Endodermal cell (in vitro differentiated cells): Measurements from ENCODE around the gene KCNT1. TPM values are rescaled to one million over a fixed set of nuclear protein-coding genes. Genes with fewer than 3 reads are reported as not detected.

Source experiments
- DNase-seq: peaks from one replicate; pipeline ENCODE4 v3.0.0-alpha.2; 2017
- H3K27ac ChIP-seq: 2 replicates; pipeline ENCODE4 v1.5.1; 2013; ENCODE audit warnings: mild to moderate bottlenecking, low read depth, low read length, moderate library complexity
- H3K27me3 ChIP-seq: 2 replicates; pipeline ENCODE4 v1.6.1; 2013; ENCODE audit warnings: mild to moderate bottlenecking, low read length, moderate library complexity; ENCODE audit not compliant: insufficient read depth, control insufficient read depth, poor library complexity, severe bottlenecking
- H3K36me3 ChIP-seq: 2 replicates; pipeline ENCODE4 v1.7.0; 2013; ENCODE audit warnings: mild to moderate bottlenecking, low read length, moderate library complexity; ENCODE audit not compliant: control insufficient read depth, insufficient read depth
- H3K4me1 ChIP-seq: one replicate; pipeline ENCODE4 v1.7.0; 2013; ENCODE audit warnings: low read length; ENCODE audit not compliant: control insufficient read depth, insufficient read depth
- H3K4me3 ChIP-seq: 2 replicates; pipeline ENCODE4 v1.5.1; 2013; ENCODE audit warnings: mild to moderate bottlenecking, low read length, moderate library complexity
- H3K9ac ChIP-seq: 2 replicates; pipeline ENCODE4 v1.6.1; 2013; ENCODE audit warnings: mild to moderate bottlenecking, low read length, moderate library complexity; ENCODE audit not compliant: poor library complexity, severe bottlenecking; ENCODE audit errors: extremely low read depth
- H3K9me3 ChIP-seq: 2 replicates; pipeline ENCODE4 v1.6.1; 2013; ENCODE audit warnings: mild to moderate bottlenecking, low read length, moderate library complexity; ENCODE audit not compliant: control insufficient read depth
- H3K27ac Mint-ChIP-seq: 2 replicates; pipeline ENCODE4 v1.8.0; 2020; ENCODE audit warnings: mixed read lengths
- H3K27me3 Mint-ChIP-seq: 2 replicates; pipeline ENCODE4 v1.8.0; 2021; ENCODE audit warnings: mild to moderate bottlenecking, mixed read lengths; ENCODE audit not compliant: insufficient read depth
- H3K36me3 Mint-ChIP-seq: 2 replicates; pipeline ENCODE4 v1.8.0; 2020; ENCODE audit warnings: low read depth, mixed read lengths
- H3K4me1 Mint-ChIP-seq: 2 replicates; pipeline ENCODE4 v1.8.0; 2020; ENCODE audit warnings: mixed read lengths
- H3K4me3 Mint-ChIP-seq: 2 replicates; pipeline ENCODE4 v1.8.0; 2020; ENCODE audit warnings: mild to moderate bottlenecking, moderate library complexity, mixed read lengths
- H3K9me3 Mint-ChIP-seq: 2 replicates; pipeline ENCODE4 v1.8.0; 2020; ENCODE audit warnings: mild to moderate bottlenecking, mixed read lengths
- CTCF ChIP-seq: fragments of 200-600 bp; sonication (generic); conservative IDR thresholded peaks from 2 replicates; pipeline ENCODE4 v1.5.0; 2021; ENCODE audit warnings: antibody characterized with exemption, mild to moderate bottlenecking
- WGBS, 2 experiments: methylation state at CpG; one replicate each; pipeline versions ENCODE4 v1.1.5 to v1.1.7; 2013; ENCODE audit warnings: missing lambda C conversion rate in 2 of 2, mixed read lengths in 1 of 2; ENCODE audit not compliant: insufficient coverage in 1 of 2, insufficient read length in 1 of 2; 5-methylcytosine and 5-hydroxymethylcytosine counted together
- total RNA-seq, 2 donors: library from RNA; stranded (reverse); fragmentation: NEBNext Ultra II Directional in 1 of 2; extraction: Animal tissue kit (Norgen Biotek cat#: 25700) in 1 of 2; gene quantifications; 2 replicates in 1 of 2; 3 replicates in 1 of 2; pipeline ENCODE4 v1.2.1, GENCODE V29; 2021

The KCNT1 gene
- total RNA-seq, 2 donors from 2014 or later, result 0.15 TPM; not detected in 1

GRCh38 chr9:135747311-135747710 is 45.3 kb downstream of the KCNT1 start:
- H3K9me3 Mint-ChIP-seq, result no peaks in the 10 kb centered on the region
- no peaks in the 10 kb centered on the region for H3K4me1 ChIP-seq
- no peak overlapping the region for H3K27ac ChIP-seq
- H3K4me1 Mint-ChIP-seq, result no peaks in the 10 kb centered on the region
- H3K27me3 ChIP-seq, result no peaks in the 10 kb centered on the region
- 86 to 91% methylated on average over 6 to 13 of the region's 13 CpGs for WGBS, 2 experiments
- no peaks in the 10 kb centered on the region for H3K36me3 Mint-ChIP-seq
- no peak for TF ChIP-seq CTCF
- no peaks in the 10 kb centered on the region for H3K27me3 Mint-ChIP-seq
- H3K4me3 Mint-ChIP-seq, result no peak overlapping the region
- H3K9ac ChIP-seq, result no peak overlapping the region
- no peak overlapping the region for H3K27ac Mint-ChIP-seq
- no peaks in the 10 kb centered on the region for H3K36me3 ChIP-seq
- H3K9me3 ChIP-seq, result no peaks in the 10 kb centered on the region
- DNase-seq, result no peak
- H3K4me3 ChIP-seq, result no peak overlapping the region

DNA sequence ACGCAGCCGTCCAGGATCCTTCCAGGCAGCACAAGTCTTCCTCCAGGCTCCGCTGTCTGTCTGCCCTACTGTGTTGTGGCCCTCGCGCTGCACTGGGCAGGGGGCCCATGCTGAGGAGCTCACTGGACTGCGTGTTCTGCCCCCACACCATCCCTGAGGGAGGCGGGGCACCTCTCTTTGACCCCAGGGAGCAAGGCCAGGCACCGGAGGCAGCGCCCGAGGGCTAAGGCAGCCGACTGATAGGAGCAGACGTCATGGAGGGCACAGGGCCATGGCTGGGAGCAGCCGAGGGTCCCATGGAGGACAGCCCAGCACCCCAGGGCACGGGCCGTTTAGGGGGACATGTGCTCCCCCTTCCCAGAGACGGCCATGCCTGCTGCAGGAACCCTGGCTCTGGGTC is 46.7 kb downstream of the KCNT1 start:
- no peak overlapping the region for H3K9ac ChIP-seq
- no peaks in the 10 kb centered on the region for H3K4me1 ChIP-seq
- no peak overlapping the region for H3K27ac Mint-ChIP-seq
- no peak overlapping the region for H3K4me3 ChIP-seq
- H3K9me3 ChIP-seq, result no peaks in the 10 kb centered on the region
- H3K36me3 ChIP-seq, result no peaks in the 10 kb centered on the region
- H3K27me3 Mint-ChIP-seq, result no peaks in the 10 kb centered on the region
- no peak for TF ChIP-seq CTCF
- H3K9me3 Mint-ChIP-seq, result no peaks in the 10 kb centered on the region
- 84 to 88% methylated on average over 15 to 16 of the region's 16 CpGs for WGBS, 2 experiments
- H3K4me3 Mint-ChIP-seq, result no peak overlapping the region
- no peak for DNase-seq
- H3K4me1 Mint-ChIP-seq, result no peaks in the 10 kb centered on the region
- no peaks in the 10 kb centered on the region for H3K27me3 ChIP-seq
- no peaks in the 10 kb centered on the region for H3K36me3 Mint-ChIP-seq
- H3K27ac ChIP-seq, result no peak overlapping the region

- no peaks in the 10 kb centered on the region for H3K4me1 Mint-ChIP-seq
- H3K36me3 Mint-ChIP-seq, result no peaks in the 10 kb centered on the region
- no peak for TF ChIP-seq CTCF
- no peak overlapping the region for H3K9ac ChIP-seq
- H3K4me3 Mint-ChIP-seq, result no peak overlapping the region
- no peak overlapping the region for H3K27ac Mint-ChIP-seq
- H3K9me3 Mint-ChIP-seq, result no peaks in the 10 kb centered on the region
- no peaks in the 10 kb centered on the region for H3K27me3 Mint-ChIP-seq
- no peaks in the 10 kb centered on the region for H3K27me3 ChIP-seq
- H3K9me3 ChIP-seq, result no peaks in the 10 kb centered on the region
- H3K27ac ChIP-seq, result no peak overlapping the region
- WGBS, 2 experiments, result 89 to 95% methylated on average over 17 to 27 of the region's 28 CpGs
- H3K4me1 ChIP-seq, result no peaks in the 10 kb centered on the region
- no peak overlapping the region for H3K4me3 ChIP-seq
- no peak for DNase-seq
- no peaks in the 10 kb centered on the region for H3K36me3 ChIP-seq
Observed at GRCh38 chr9:135749171-135750045, 47.4 kb downstream of the KCNT1 start.
